ENCODE data around the gene STK24.

STK24 gene

GRCh38 chr13:98541191-98541590 lies 35.7 kb downstream of the STK24 start:
- no peaks in the 10 kb centered on the region for H3K9me2 ChIP-seq (replicated peaks; ENCODE audit: control insufficient read depth, low read length)
- no peaks in the 10 kb centered on the region for H3K27me3 ChIP-seq (ENCODE audit: control insufficient read depth, low read length)
- H3K27ac ChIP-seq (ENCODE audit: low read depth, low read length): no peak overlapping the region
- peaks cover 100% of the 10 kb centered on the region for H3K79me2 ChIP-seq (ENCODE audit: control insufficient read depth, low read length)
- H3K36me3 ChIP-seq (ENCODE audit: control insufficient read depth, low read length): peaks cover 3% of the 10 kb centered on the region; the same call in 1 of the 2 replicates
- H3F3A ChIP-seq (ENCODE audit: control insufficient read depth, insufficient read depth): no peaks in the 10 kb centered on the region
- H3K4me1 ChIP-seq (ENCODE audit: control insufficient read depth, low read length): peaks cover 25% of the 10 kb centered on the region
- H3K4me2 ChIP-seq (ENCODE audit: low read length): no peak overlapping the region
- no peak for TF ChIP-seq EZH2phosphoT487 (IDR thresholded peaks at IDR 0.05; ENCODE audit: borderline replicate concordance, low read length)
- TF ChIP-seq CTCF (IDR thresholded peaks at IDR 0.05; ENCODE audit: low read depth, low read length, poor library complexity, severe bottlenecking): no peak
- H3K9me3 ChIP-seq (ENCODE audit: control insufficient read depth, insufficient read depth, low read length): no peaks in the 10 kb centered on the region
- no peak overlapping the region for H3K4me3 ChIP-seq (ENCODE audit: low read length)
- H4K20me1 ChIP-seq (ENCODE audit: control insufficient read depth, insufficient read depth, low read depth, low read length): peaks cover 67% of the 10 kb centered on the region

GRCh38 chr13:98540476-98540875 lies 36.4 kb downstream of the STK24 start:
- H3K9me2 ChIP-seq (replicated peaks; ENCODE audit: control insufficient read depth, low read length): no peaks in the 10 kb centered on the region
- no peaks in the 10 kb centered on the region for H3F3A ChIP-seq (ENCODE audit: control insufficient read depth, insufficient read depth)
- H3K36me3 ChIP-seq (ENCODE audit: control insufficient read depth, low read length): peaks cover 3% of the 10 kb centered on the region; the same call in 1 of the 2 replicates
- H3K4me3 ChIP-seq (ENCODE audit: low read length): no peak overlapping the region
- TF ChIP-seq CTCF (IDR thresholded peaks at IDR 0.05; ENCODE audit: low read depth, low read length, poor library complexity, severe bottlenecking): no peak
- TF ChIP-seq EZH2phosphoT487 (IDR thresholded peaks at IDR 0.05; ENCODE audit: borderline replicate concordance, low read length): no peak
- no peak overlapping the region for H3K27ac ChIP-seq (ENCODE audit: low read depth, low read length)
- no peak overlapping the region for H3K4me2 ChIP-seq (ENCODE audit: low read length)
- peaks cover 100% of the 10 kb centered on the region for H3K79me2 ChIP-seq (ENCODE audit: control insufficient read depth, low read length)
- peaks cover 25% of the 10 kb centered on the region for H3K4me1 ChIP-seq (ENCODE audit: control insufficient read depth, low read length)
- no peaks in the 10 kb centered on the region for H3K9me3 ChIP-seq (ENCODE audit: control insufficient read depth, insufficient read depth, low read length)
- no peaks in the 10 kb centered on the region for H3K27me3 ChIP-seq (ENCODE audit: control insufficient read depth, low read length)
- peaks cover 63% of the 10 kb centered on the region for H4K20me1 ChIP-seq (ENCODE audit: control insufficient read depth, insufficient read depth, low read depth, low read length)

GRCh38 chr13:98539666-98540065 lies 37.2 kb downstream of the STK24 start:
- Histone ChIP-seq H3K27me3 (ENCODE audit: control insufficient read depth, low read length) (no peaks in the 10 kb centered on the region), H3K36me3 (ENCODE audit: control insufficient read depth, low read length) (peaks cover 3% of the 10 kb centered on the region; the same call in 1 of the 2 replicates), H3K4me2 (ENCODE audit: low read length) (no peak overlapping the region), H3K9me3 (ENCODE audit: control insufficient read depth, insufficient read depth, low read length) (no peaks in the 10 kb centered on the region), H3K4me1 (ENCODE audit: control insufficient read depth, low read length) (peaks cover 21% of the 10 kb centered on the region), H3K27ac (ENCODE audit: low read depth, low read length) (no peak overlapping the region), H3K4me3 (ENCODE audit: low read length) (no peak overlapping the region), H3K79me2 (ENCODE audit: control insufficient read depth, low read length) (peaks cover 99% of the 10 kb centered on the region), H4K20me1 (ENCODE audit: control insufficient read depth, insufficient read depth, low read depth, low read length) (peaks cover 60% of the 10 kb centered on the region), H3F3A (ENCODE audit: control insufficient read depth, insufficient read depth) (no peaks in the 10 kb centered on the region), H3K9me2 (replicated peaks; ENCODE audit: control insufficient read depth, low read length) (no peaks in the 10 kb centered on the region)
- TF ChIP-seq EZH2phosphoT487 (IDR thresholded peaks at IDR 0.05; ENCODE audit: borderline replicate concordance, low read length) (no peak), CTCF (IDR thresholded peaks at IDR 0.05; ENCODE audit: low read depth, low read length, poor library complexity, severe bottlenecking) (no peak)
